ENCODE data around the gene ADAM8. TPM values are rescaled to one million over a fixed set of nuclear protein-coding genes. Genes with fewer than 3 reads are reported as not detected.
A peak's percentile ranks its signal among the peaks of the same experiment; 100 is the strongest.
"Not testable (repeated sequence)": the region's sequence is repeated elsewhere in the genome, so short reads cannot be mapped to it uniquely, and the experiment has no call there.

The ADAM8 gene
- total RNA-seq, 1 donor from 2014 or later: 0.40 TPM

DNA sequence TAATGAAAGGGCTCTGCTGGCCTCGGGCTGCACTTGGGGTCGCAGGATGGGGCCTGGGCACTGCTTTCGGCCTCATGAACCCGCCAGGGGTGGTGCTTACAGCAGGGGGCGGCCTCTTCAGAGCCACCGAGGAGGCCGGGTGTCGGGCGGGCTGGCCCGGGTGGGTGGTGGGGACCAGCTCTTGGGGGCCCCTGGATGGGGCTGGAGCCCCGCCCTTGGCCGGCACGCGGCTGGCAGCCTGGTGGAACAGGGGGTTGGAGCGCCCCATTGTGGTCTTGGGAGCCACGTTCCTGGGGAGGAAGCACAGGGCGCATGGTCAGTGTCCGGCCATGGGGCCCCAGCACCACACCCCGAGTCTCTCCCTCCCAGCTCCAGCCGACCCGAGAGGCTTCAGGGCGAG is 8.8 kb downstream of the ADAM8 start:
- no peak for DNase-seq (ENCODE audit: low read depth in 2 of 2)

- DNase-seq (ENCODE audit: low read depth in 2 of 2): no peak
Measured at GRCh38 chr10:133267293-133267692, 9.4 kb downstream of the ADAM8 start.

- no peak for DNase-seq (ENCODE audit: low read depth in 2 of 2)
Measured at GRCh38 chr10:133266056-133266795, 10.4 kb downstream of the ADAM8 start.

DNA sequence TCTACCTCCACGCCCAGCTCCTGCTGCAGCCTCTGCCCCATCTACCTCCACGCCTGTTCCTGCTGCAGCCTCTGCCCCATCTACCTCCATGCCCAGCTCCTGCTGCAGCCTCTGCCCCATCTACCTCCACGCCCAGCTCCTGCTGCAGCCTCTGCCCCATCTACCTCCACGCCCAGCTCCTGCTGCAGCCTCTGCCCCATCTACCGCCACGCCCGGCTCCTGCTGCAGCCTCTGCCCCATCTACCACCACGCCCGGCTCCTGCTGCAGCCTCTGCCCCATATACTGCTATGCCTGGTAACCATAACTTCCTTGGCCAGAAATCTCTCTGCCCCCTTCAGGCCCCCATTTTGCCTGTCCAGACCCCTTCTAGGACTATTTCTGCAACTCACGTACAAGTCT is 11.6 kb downstream of the ADAM8 start:
- DNase-seq (ENCODE audit: low read depth in 2 of 2): not testable (repeated sequence)

DNA sequence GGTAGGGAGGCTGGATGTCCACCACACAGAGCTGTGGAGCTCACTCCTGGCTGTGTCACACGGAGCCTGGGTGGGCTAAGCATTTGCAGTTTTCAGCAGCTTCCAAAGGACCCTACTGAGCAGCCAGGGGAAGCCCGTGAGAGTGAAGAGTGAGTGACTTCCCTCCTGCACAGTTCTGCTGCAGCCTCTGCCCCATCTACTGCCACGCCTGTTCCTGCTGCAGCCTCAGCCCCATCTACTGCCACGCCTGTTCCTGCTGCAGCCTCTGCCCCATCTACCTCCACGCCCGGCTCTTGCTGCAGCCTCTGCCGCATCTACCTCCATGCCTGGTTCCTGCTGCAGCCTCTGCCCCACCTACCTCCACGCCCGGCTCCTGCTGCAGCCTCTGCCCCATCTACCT is 12.2 kb downstream of the ADAM8 start:
- no peak for DNase-seq (ENCODE audit: low read depth in 2 of 2)

DNA sequence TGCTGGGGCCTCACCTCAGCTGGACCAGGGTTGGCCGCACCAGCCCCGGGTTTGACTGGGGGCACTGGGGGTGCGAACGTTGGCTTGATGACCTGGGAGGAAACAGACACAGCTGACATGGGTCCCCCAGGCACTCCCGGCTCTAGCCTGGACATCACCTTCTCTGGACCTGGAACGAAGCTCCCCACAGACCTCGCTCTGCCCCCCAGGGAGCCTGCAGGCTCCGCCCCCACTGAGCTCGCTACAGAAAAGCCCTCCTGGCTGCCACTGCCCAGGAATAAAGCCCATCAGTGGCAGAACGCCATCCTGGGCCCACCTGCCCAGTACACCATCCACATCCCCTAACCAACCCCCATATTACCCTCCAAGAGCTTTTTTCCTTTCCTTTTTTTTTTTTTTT is 13.0 kb downstream of the ADAM8 start:
- no peak for DNase-seq (ENCODE audit: low read depth in 2 of 2)

DNA sequence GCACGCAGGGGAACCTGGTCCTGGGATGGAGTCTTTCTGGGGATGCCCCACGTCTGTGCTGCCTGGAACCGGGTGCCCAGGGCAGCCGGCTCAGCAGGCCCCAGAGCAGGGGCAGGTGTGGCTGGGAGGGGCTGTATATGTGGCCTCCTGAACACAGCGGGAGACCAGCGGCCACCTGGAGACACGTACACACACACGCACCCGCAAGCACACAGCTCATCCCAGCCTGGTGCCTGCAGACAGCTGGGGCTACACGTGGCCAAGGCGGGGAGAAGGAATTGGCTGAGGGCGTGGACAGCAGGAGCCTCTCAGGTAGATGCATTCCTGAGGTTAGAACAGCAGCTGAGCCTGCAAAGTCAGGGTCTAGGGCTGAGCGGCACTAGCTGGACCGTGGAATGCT is 14.0 kb downstream of the ADAM8 start:
- no peak for DNase-seq (ENCODE audit: low read depth in 2 of 2)

DNA sequence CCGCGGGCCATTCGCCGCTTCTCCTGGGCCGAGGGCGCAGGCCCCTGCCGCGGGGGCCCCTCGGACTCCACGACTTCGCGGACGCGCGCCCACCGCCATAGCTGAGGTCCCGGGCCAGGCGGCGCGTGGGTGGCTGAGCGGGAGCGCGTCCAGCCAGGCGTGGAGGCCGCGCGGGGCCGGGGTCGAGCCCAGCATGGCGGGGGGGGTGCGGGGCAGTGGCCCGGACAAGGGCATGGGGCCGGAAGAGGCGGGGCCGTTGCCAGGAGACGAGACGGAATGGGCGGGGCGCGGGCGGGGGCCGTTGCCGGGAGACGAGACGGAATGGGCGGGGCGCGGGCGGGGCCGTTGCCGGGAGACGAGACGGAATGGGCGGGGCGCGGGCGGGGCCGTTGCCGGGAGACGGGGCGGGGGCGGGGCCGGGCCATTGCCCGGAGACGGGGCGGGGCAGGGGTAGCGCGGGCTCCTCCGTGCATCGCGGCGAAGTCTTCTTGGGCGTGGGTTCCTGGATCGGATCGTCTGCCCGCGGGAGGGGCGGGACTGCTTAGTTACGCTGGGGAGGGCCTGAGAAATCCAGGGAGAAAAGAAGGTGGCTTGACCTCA is 14.8 kb downstream of the ADAM8 start:
- DNase-seq (ENCODE audit: low read depth in 2 of 2): peak; percentile 54 to 80

GRCh38 chr10:133260895-133261725 is 15.6 kb downstream of the ADAM8 start:
- DNase-seq (ENCODE audit: low read depth in 2 of 2): peak in 1 of 2 donors; percentile 46

GRCh38 chr10:133259602-133259989 is 17.1 kb downstream of the ADAM8 start:
- DNase-seq (ENCODE audit: low read depth in 2 of 2): no peak

- peak; percentile 73 to 97 for DNase-seq (ENCODE audit: low read depth in 2 of 2)
Measured at GRCh38 chr10:133258818-133259601, 17.7 kb downstream of the ADAM8 start.

GRCh38 chr10:133258066-133258817 is 18.4 kb downstream of the ADAM8 start:
- DNase-seq (ENCODE audit: low read depth in 2 of 2): no peak

DNA sequence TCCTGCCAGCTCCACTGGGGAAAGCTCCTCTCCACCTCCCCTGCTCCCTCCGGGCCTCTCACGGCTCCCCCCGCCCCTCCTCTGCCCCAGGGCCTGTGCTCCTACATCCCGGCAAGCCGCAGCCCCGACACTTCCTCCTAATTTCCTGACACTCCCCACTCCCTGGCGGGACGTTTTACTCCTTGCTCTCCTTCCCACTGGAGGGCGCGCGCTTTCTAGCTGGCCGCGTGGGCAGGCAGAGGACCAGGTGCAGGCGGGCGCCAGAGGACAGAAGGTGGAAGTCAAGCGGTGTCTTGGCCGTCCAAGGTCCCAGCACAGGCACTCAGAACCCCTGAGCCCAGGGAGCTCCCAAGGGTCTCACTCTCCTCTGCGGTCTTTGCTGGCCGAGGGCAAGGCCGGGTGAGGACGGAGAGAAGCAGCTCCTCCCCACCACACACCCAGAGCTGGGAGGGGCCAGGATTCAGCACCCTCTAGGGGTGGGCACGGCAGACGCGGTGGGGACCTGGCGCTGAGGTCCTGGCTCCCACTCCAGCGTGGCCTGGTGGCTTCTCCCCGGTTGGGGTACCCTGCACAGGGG is 19.1 kb downstream of the ADAM8 start:
- DNase-seq (ENCODE audit: low read depth in 2 of 2): peak; percentile 20 to 58

DNA sequence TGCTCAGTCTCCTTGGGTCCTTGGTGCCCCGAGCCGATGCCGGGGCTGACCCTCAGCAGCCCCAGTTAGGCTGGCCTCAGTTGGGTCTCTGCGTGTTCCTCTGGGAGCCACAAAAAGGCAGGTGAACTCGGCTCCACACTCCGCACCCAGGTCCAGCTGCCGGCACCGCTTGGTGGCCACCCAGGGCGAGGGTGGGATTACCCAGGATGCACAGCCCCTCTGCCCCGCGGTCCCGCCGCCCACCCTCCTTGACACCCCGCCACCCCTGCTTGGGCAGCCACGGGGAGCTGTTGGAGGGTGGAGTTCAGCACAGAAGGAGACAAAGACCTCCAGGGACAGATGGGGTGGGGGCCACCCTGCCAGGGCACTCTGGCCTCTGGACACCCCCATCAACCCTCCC is 21.3 kb downstream of the ADAM8 start:
- DNase-seq (ENCODE audit: low read depth in 2 of 2): no peak

- DNase-seq (ENCODE audit: low read depth in 2 of 2): no peak
Measured at GRCh38 chr10:133254421-133255120, 22.1 kb downstream of the ADAM8 start.

GRCh38 chr10:133253361-133253955 is 23.2 kb downstream of the ADAM8 start:
- no peak for DNase-seq (ENCODE audit: low read depth in 2 of 2)

DNA sequence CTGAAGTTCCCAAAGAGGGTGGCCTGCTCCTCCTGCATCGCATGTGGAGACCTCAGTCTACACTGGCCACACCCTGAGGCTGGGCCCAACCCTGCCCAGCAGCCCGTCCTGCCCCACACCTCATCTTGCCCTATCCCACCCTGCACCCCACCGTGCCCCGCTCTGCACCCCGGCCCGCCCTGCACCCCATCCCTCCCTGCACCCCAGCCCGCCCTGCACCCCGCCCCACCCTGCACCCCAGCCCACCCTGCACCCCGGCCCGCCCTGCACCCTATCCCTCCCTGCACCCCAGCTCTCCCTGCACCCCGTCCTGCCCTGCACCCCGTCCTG is 24.5 kb downstream of the ADAM8 start:
- DNase-seq (ENCODE audit: low read depth in 2 of 2): no peak

- DNase-seq (ENCODE audit: low read depth in 2 of 2): no peak
Measured at GRCh38 chr10:133251388-133252222, 25.1 kb downstream of the ADAM8 start.
